ENCODE measurements around the gene CMBL. TPM values are rescaled to one million over a fixed set of nuclear protein-coding genes. Genes with fewer than 3 reads are reported as not detected.
A peak's percentile ranks its signal among the peaks of the same experiment; 100 is the strongest.

Gene CMBL
- total RNA-seq, 1 donor from 2014 or later: 2.2 TPM

GRCh38 chr5:10338686-10339057, 31.0 kb upstream of the CMBL start:
- no peak for DNase-seq
- H3K9me3 Mint-ChIP-seq (ENCODE audit: unreplicated experiment): peaks cover 3% of the 10 kb centered on the region

GRCh38 chr5:10337986-10338385, 30.3 kb upstream of the CMBL start:
- Mint-ChIP-seq H3K4me3 (ENCODE audit: unreplicated experiment) (no peak overlapping the region), H3K4me1 (ENCODE audit: low read depth, unreplicated experiment) (peaks cover 13% of the 10 kb centered on the region), H3K27ac (ENCODE audit: unreplicated experiment) (no peak overlapping the region), H3K36me3 (ENCODE audit: unreplicated experiment) (no peaks in the 10 kb centered on the region), H3K9me3 (ENCODE audit: unreplicated experiment) (peaks cover 3% of the 10 kb centered on the region), H3K27me3 (ENCODE audit: unreplicated experiment) (peaks cover 8% of the 10 kb centered on the region)
- DNase-seq: no peak
- TF ChIP-seq CTCF (IDR thresholded peaks at IDR 0.05; ENCODE audit: partially characterized antibody, unreplicated experiment): no peak

More at GRCh38 chr5:10338686-10339057, 31.0 kb upstream of the CMBL start:
- no peaks in the 10 kb centered on the region for H3K36me3 Mint-ChIP-seq (ENCODE audit: unreplicated experiment)
- no peak for TF ChIP-seq CTCF (IDR thresholded peaks at IDR 0.05; ENCODE audit: partially characterized antibody, unreplicated experiment)
- H3K4me1 Mint-ChIP-seq (ENCODE audit: low read depth, unreplicated experiment): peaks cover 13% of the 10 kb centered on the region
- peak overlapping the region; percentile 59 for H3K27ac Mint-ChIP-seq (ENCODE audit: unreplicated experiment)
- H3K4me3 Mint-ChIP-seq (ENCODE audit: unreplicated experiment): peak overlapping the region; percentile 49
- H3K27me3 Mint-ChIP-seq (ENCODE audit: unreplicated experiment): peaks cover 8% of the 10 kb centered on the region

- Mint-ChIP-seq H3K4me3 (ENCODE audit: unreplicated experiment) (no peak overlapping the region), H3K36me3 (ENCODE audit: unreplicated experiment) (no peaks in the 10 kb centered on the region), H3K27me3 (ENCODE audit: unreplicated experiment) (peaks cover 10% of the 10 kb centered on the region), H3K4me1 (ENCODE audit: low read depth, unreplicated experiment) (peaks cover 13% of the 10 kb centered on the region), H3K27ac (ENCODE audit: unreplicated experiment) (no peak overlapping the region), H3K9me3 (ENCODE audit: unreplicated experiment) (peaks cover 5% of the 10 kb centered on the region)
- no peak for TF ChIP-seq CTCF (IDR thresholded peaks at IDR 0.05; ENCODE audit: partially characterized antibody, unreplicated experiment)
- DNase-seq: no peak
Observed at GRCh38 chr5:10337107-10337506, 29.4 kb upstream of the CMBL start.

GRCh38 chr5:10335711-10336470, 28.2 kb upstream of the CMBL start:
- no peak for TF ChIP-seq CTCF (IDR thresholded peaks at IDR 0.05; ENCODE audit: partially characterized antibody, unreplicated experiment)
- H3K4me3 Mint-ChIP-seq (ENCODE audit: unreplicated experiment): no peak overlapping the region
- H3K27ac Mint-ChIP-seq (ENCODE audit: unreplicated experiment): no peak overlapping the region
- no peak for DNase-seq
- H3K4me1 Mint-ChIP-seq (ENCODE audit: low read depth, unreplicated experiment): peaks cover 13% of the 10 kb centered on the region
- H3K27me3 Mint-ChIP-seq (ENCODE audit: unreplicated experiment): peaks cover 10% of the 10 kb centered on the region
- peaks cover 7% of the 10 kb centered on the region for H3K9me3 Mint-ChIP-seq (ENCODE audit: unreplicated experiment)
- peaks cover 5% of the 10 kb centered on the region for H3K36me3 Mint-ChIP-seq (ENCODE audit: unreplicated experiment)

GRCh38 chr5:10334831-10335230, 27.1 kb upstream of the CMBL start:
- Mint-ChIP-seq H3K27me3 (ENCODE audit: unreplicated experiment) (peaks cover 15% of the 10 kb centered on the region), H3K9me3 (ENCODE audit: unreplicated experiment) (peaks cover 9% of the 10 kb centered on the region), H3K36me3 (ENCODE audit: unreplicated experiment) (peaks cover 5% of the 10 kb centered on the region), H3K4me3 (ENCODE audit: unreplicated experiment) (no peak overlapping the region), H3K4me1 (ENCODE audit: low read depth, unreplicated experiment) (peaks cover 10% of the 10 kb centered on the region), H3K27ac (ENCODE audit: unreplicated experiment) (no peak overlapping the region)
- no peak for TF ChIP-seq CTCF (IDR thresholded peaks at IDR 0.05; ENCODE audit: partially characterized antibody, unreplicated experiment)
- no peak for DNase-seq

Measured in glutamatergic neuron (in vitro differentiated cells).